ENCODE measurements around the gene CDK6. TPM values are rescaled to one million over a fixed set of nuclear protein-coding genes. Genes with fewer than 3 reads are reported as not detected.

CDK6 gene
- total and polyA plus RNA-seq, 2 of the 8 experiments (the other 6 are each of a cell fraction or from before 2014, with no cell fraction given), result 5.9 to 18.9 TPM

DNA sequence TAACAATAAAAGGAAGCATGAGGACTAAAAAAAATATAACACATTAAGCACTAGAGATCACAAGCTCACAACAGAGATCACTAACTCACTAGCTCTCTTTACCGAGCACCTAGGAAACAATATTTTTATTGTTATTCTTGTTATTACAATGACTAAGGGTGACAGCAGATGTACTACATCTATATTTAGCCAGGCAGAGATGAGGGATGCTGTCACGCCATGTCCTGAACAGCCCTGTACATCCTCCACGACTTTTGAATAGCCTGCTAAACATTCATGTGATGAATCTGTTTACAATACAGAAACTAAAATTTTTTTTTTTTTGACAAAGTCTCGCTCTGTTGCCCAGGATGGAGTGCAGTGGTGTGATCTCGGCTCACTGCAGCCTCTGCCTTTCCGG lies 268.9 kb downstream of the CDK6 start (continued):
- TF ChIP-seq POLR2AphosphoS5 (IDR thresholded peaks at IDR 0.05; ENCODE audit: low read depth, low read length) (no peak), SP4 (IDR thresholded peaks at IDR 0.05; ENCODE audit: low read length) (no peak), FOSL1 (IDR thresholded peaks at IDR 0.05; ENCODE audit: insufficient read depth, low read depth, low read length) (no peak), CHD1 (IDR thresholded peaks at IDR 0.05; ENCODE audit: low read depth, low read length) (no peak)

Measured in H1 (cell line).